ENCODE data around the gene HHIP. TPM values are rescaled to one million over a fixed set of nuclear protein-coding genes. Genes with fewer than 3 reads are reported as not detected.

Gene HHIP
- total and polyA plus RNA-seq, 9 of the 15 experiments (the other 6 are each of a cell fraction or from before 2014, with no cell fraction given): 0.09 TPM; not detected in 8

GRCh38 chr4:144734522-144734921, 88.6 kb downstream of the HHIP start:
- no peak overlapping the region for H3K9ac ChIP-seq (ENCODE audit: insufficient read depth in 1 of 2, low read depth in 2 of 2, low read length in 2 of 2)
- H3K27me3 ChIP-seq (ENCODE audit: control insufficient read depth in 2 of 2, insufficient read depth in 2 of 2, low read length in 2 of 2): no peaks in the 10 kb centered on the region
- H3K9me1 ChIP-seq (ENCODE audit: control insufficient read depth, insufficient read depth, low read length): no peaks in the 10 kb centered on the region
- H4K20me1 ChIP-seq (replicated peaks; ENCODE audit: control insufficient read depth, insufficient read depth, low read length): no peaks in the 10 kb centered on the region
- no peaks in the 10 kb centered on the region for H3K9me3 ChIP-seq (replicated peaks; ENCODE audit: control insufficient read depth, insufficient read depth, low read depth, low read length)
- FAIRE-seq (no peak), ATAC-seq (no peak), DNase-seq (ENCODE audit: extremely low read depth in 1 of 4, low spot score in 3 of 4) (no peak)
- no peak overlapping the region for H3K4me3 ChIP-seq
- no peaks in the 10 kb centered on the region for H3K4me1 ChIP-seq (replicated peaks in 1 of 2; ENCODE audit: control insufficient read depth in 2 of 2, insufficient read depth in 2 of 2, low read length in 2 of 2)
- ChIA-PET POLR2A (no interaction called here), CTCF (ENCODE audit: low intra/inter-chr PET ratio) (no interaction called here)
- TF ChIP-seq ASH1L (IDR thresholded peaks at IDR 0.05; ENCODE audit: borderline replicate concordance, low read depth, partially characterized antibody) (no peak), E2F8 (IDR thresholded peaks at IDR 0.05; ENCODE audit: low read depth, partially characterized antibody) (no peak), BDP1 (IDR thresholded peaks at IDR 0.05; ENCODE audit: insufficient read depth, insufficient read length) (no peak), TRIM28 (IDR thresholded peaks at IDR 0.05) (no peak), ETV5 (CRISPR knock-in tag; IDR thresholded peaks at IDR 0.05; ENCODE audit: low read depth) (no peak), SNAPC5 (CRISPR knock-in tag; IDR thresholded peaks at IDR 0.05) (no peak), E2F3 (CRISPR knock-in tag; IDR thresholded peaks at IDR 0.05) (no peak), EGR1 (conservative IDR thresholded peaks at IDR 0.05) (no peak), ZNF431 (CRISPR knock-in tag; IDR thresholded peaks at IDR 0.05) (no peak), SNIP1 (IDR thresholded peaks at IDR 0.05; ENCODE audit: low read depth) (no peak), TAF9B (IDR thresholded peaks at IDR 0.05; ENCODE audit: partially characterized antibody) (no peak), KLF1 (tag; IDR thresholded peaks at IDR 0.05) (no peak), BRD4 (IDR thresholded peaks at IDR 0.05) (no peak), ZNF232 (CRISPR knock-in tag; IDR thresholded peaks at IDR 0.05) (no peak), E4F1 (CRISPR knock-in tag; IDR thresholded peaks at IDR 0.05; ENCODE audit: borderline replicate concordance) (no peak), SLC30A9 (CRISPR knock-in tag; IDR thresholded peaks at IDR 0.05) (no peak)
- 0% methylated on average over 4 of the region's 4 CpGs for WGBS (ENCODE audit: insufficient coverage, low coverage, missing lambda C conversion rate)
- in situ Hi-C loops (cut with MboI): no loop called here
- H3K27ac ChIP-seq (ENCODE audit: extremely low read depth, low read depth, low read length): no peak overlapping the region
- no peaks in the 10 kb centered on the region for H3K79me2 ChIP-seq (ENCODE audit: control insufficient read depth, insufficient read depth, low read length)
- BruUV-seq (replicated peaks): no TSS peak
- no peaks in the 10 kb centered on the region for H3K36me3 ChIP-seq (ENCODE audit: control insufficient read depth, insufficient read depth, low read length)
- no peak overlapping the region for H2AFZ ChIP-seq (ENCODE audit: low read depth, low read length)
- intact Hi-C loops (cut with micrococcal nuclease): no loop called here
- H3K4me2 ChIP-seq (ENCODE audit: insufficient read depth, low read length): no peak overlapping the region
